Measurements from ENCODE around the gene TSSK6.

- no peak for TF ChIP-seq CTCF (IDR thresholded peaks at IDR 0.05)
- no peak for TF ChIP-seq POLR2AphosphoS5 (IDR thresholded peaks at IDR 0.05)
- no peak for TF ChIP-seq POLR2A (IDR thresholded peaks at IDR 0.05; ENCODE audit: low read depth)
- no peak for TF ChIP-seq EP300 (IDR thresholded peaks at IDR 0.05)
Observed at GRCh38 chr19:19540064-19540714, 24.8 kb upstream of the TSSK6 start.

Measured in esophagus muscularis mucosa (tissue), 4 donors.